ENCODE results near the gene LAMA1.
A peak's percentile ranks its signal among the peaks of the same experiment; 100 is the strongest.

The LAMA1 gene

GRCh38 chr18:7048081-7048480, 69.5 kb downstream of the LAMA1 start:
- no peak for DNase-seq

GRCh38 chr18:7047336-7047735, 70.3 kb downstream of the LAMA1 start:
- no peak for DNase-seq

GRCh38 chr18:7038330-7038851, 79.2 kb downstream of the LAMA1 start:
- DNase-seq, result peak; percentile 90

GRCh38 chr18:7037470-7037869, 80.1 kb downstream of the LAMA1 start:
- no peak for DNase-seq

GRCh38 chr18:7035807-7036206, 81.8 kb downstream of the LAMA1 start:
- no peak for DNase-seq

GRCh38 chr18:7034924-7035323, 82.7 kb downstream of the LAMA1 start:
- DNase-seq, result no peak

- no peak for DNase-seq
Measured at GRCh38 chr18:7032537-7032936, 85.1 kb downstream of the LAMA1 start.

GRCh38 chr18:7028625-7029024, 89.0 kb downstream of the LAMA1 start:
- no peak for DNase-seq

- no peak for DNase-seq
Measured at GRCh38 chr18:7025194-7025593, 92.4 kb downstream of the LAMA1 start.

- DNase-seq, result no peak
Measured at GRCh38 chr18:7023581-7023980, 94.0 kb downstream of the LAMA1 start.

- DNase-seq, result no peak
Measured at GRCh38 chr18:7023063-7023580, 94.5 kb downstream of the LAMA1 start.

GRCh38 chr18:7021994-7022840, 95.4 kb downstream of the LAMA1 start:
- peak; percentile 42 for DNase-seq

- DNase-seq, result no peak
Measured at GRCh38 chr18:7020995-7021777, 96.4 kb downstream of the LAMA1 start.

- DNase-seq, result no peak
Measured at GRCh38 chr18:7017013-7017412, 100.6 kb downstream of the LAMA1 start.

- no peak for DNase-seq
Measured at GRCh38 chr18:7011142-7011541, 106.5 kb downstream of the LAMA1 start.

- DNase-seq, result no peak
Measured at GRCh38 chr18:7004009-7004408, 113.6 kb downstream of the LAMA1 start.

- DNase-seq, result no peak
Measured at GRCh38 chr18:7002107-7002506, 115.5 kb downstream of the LAMA1 start.

- no peak for DNase-seq
Measured at GRCh38 chr18:7000484-7001096, 117.0 kb downstream of the LAMA1 start.

GRCh38 chr18:6997808-6998207, 119.8 kb downstream of the LAMA1 start:
- DNase-seq, result no peak

GRCh38 chr18:6994771-6995430, 122.7 kb downstream of the LAMA1 start:
- DNase-seq, result no peak

GRCh38 chr18:6994056-6994770, 123.4 kb downstream of the LAMA1 start:
- DNase-seq, result no peak

- no peak for DNase-seq
Measured at GRCh38 chr18:6992761-6993160, 124.8 kb downstream of the LAMA1 start.
